IMR-90 (cell line): ENCODE measurements around the gene CDK14. TPM values are rescaled to one million over a fixed set of nuclear protein-coding genes. Genes with fewer than 3 reads are reported as not detected.

Source experiments
- ATAC-seq: fragments of 200-7000 bp; cut with Tn5 transposase; 2 replicates; pipeline ENCODE4 v1.9.1; 2020; ENCODE audit warnings: low read depth, mild to moderate bottlenecking, moderate library complexity
- BruUV-seq: library from RNA; stranded (reverse); fragments of 400-500 nt; replicated peaks from 2 replicates; lab custom pipeline; 2021; lab: Mats Ljungman, UMichigan
- CTCF ChIA-PET: fragments of 300-600 bp; formaldehyde crosslinking; extraction: SDS; loops from one replicate; lab custom pipeline; 2021; ENCODE audit warnings: antibody characterized with exemption; lab: Yijun Ruan, JAX
- POLR2A ChIA-PET: fragments of 300-600 bp; sonication (Branson Sonifier 250); formaldehyde crosslinking; loops from one replicate; lab custom pipeline; 2022; ENCODE audit warnings: antibody characterized with exemption; ENCODE audit not compliant: unreplicated experiment; lab: Charles Lee
- DNase-seq: peaks from one replicate; pipeline ENCODE4 v3.0.0; 2013
- H2AFZ ChIP-seq: replicated peaks from 2 replicates; pipeline ENCODE3; 2013; ENCODE audit warnings: low read length, mild to moderate bottlenecking; ENCODE audit not compliant: poor library complexity
- H2AK5ac ChIP-seq: 2 replicates; pipeline ENCODE4 v1.6.1; 2013; ENCODE audit warnings: low read depth, low read length, inconsistent platforms
- H2AK9ac ChIP-seq: replicated peaks from 2 replicates; pipeline ENCODE3; 2013; ENCODE audit warnings: mild to moderate bottlenecking, low read depth, low read length, moderate library complexity; ENCODE audit not compliant: poor library complexity
- H2BK120ac ChIP-seq: 2 replicates; pipeline ENCODE4 v1.6.1; 2013; ENCODE audit warnings: low read depth, low read length, inconsistent platforms
- H2BK15ac ChIP-seq: 3 replicates; pipeline ENCODE4 v1.6.1; 2013; ENCODE audit warnings: low read depth, low read length, inconsistent platforms
- H2BK20ac ChIP-seq: 2 replicates; pipeline ENCODE4 v1.6.1; 2013; ENCODE audit warnings: low read depth, mild to moderate bottlenecking, inconsistent platforms, low read length, moderate library complexity
- H2BK5ac ChIP-seq: 2 replicates; pipeline ENCODE4 v1.6.1; 2013; ENCODE audit warnings: mild to moderate bottlenecking, low read depth, low read length, inconsistent platforms; ENCODE audit not compliant: poor library complexity, severe bottlenecking
- H3K14ac ChIP-seq: replicated peaks from 2 replicates; pipeline ENCODE4 v1.6.1; 2013; ENCODE audit warnings: low read depth, low read length, inconsistent platforms
- H3K18ac ChIP-seq: 2 replicates; pipeline ENCODE4 v1.6.1; 2013; ENCODE audit warnings: low read depth, low read length, control low read depth
- H3K23ac ChIP-seq: 2 replicates; pipeline ENCODE4 v1.6.1; 2013; ENCODE audit warnings: low read depth, low read length, inconsistent platforms
- H3K27ac ChIP-seq: 2 replicates; pipeline ENCODE4 v1.5.1; 2013; ENCODE audit warnings: mild to moderate bottlenecking, control low read depth, low read length; ENCODE audit not compliant: insufficient read depth
- H3K27me3 ChIP-seq: 2 replicates; pipeline ENCODE4 v1.6.1; 2013; ENCODE audit warnings: low read length; ENCODE audit not compliant: control insufficient read depth, insufficient read depth
- H3K36me3 ChIP-seq: 2 replicates; pipeline ENCODE4 v1.6.1; 2013; ENCODE audit warnings: low read length, mixed read lengths; ENCODE audit not compliant: control insufficient read depth, insufficient read depth
- H3K4ac ChIP-seq: 2 replicates; pipeline ENCODE4 v1.6.1; 2013; ENCODE audit warnings: low read depth, low read length, inconsistent platforms
- H3K4me1 ChIP-seq: 2 replicates; pipeline ENCODE4 v1.6.1; 2013; ENCODE audit warnings: low read length, mixed read lengths; ENCODE audit not compliant: control insufficient read depth, insufficient read depth
- H3K4me2 ChIP-seq: 2 replicates; pipeline ENCODE4 v1.6.1; 2013; ENCODE audit warnings: low read depth, mild to moderate bottlenecking, control low read depth, low read length, moderate library complexity
- H3K4me3 ChIP-seq: 2 replicates; pipeline ENCODE4 v1.5.1; 2013; ENCODE audit warnings: low read depth, mild to moderate bottlenecking, control low read depth, low read length, moderate library complexity; ENCODE audit not compliant: insufficient read depth
- H3K56ac ChIP-seq: 2 replicates; pipeline ENCODE4 v1.6.1; 2013; ENCODE audit warnings: low read length, inconsistent platforms; ENCODE audit not compliant: insufficient read depth; ENCODE audit errors: extremely low read depth
- H3K79me1 ChIP-seq, 2 experiments: 2 replicates each; pipeline ENCODE4 v1.6.1; 2013; ENCODE audit warnings: low read length in 2 of 2, inconsistent platforms in 1 of 2, low read depth in 1 of 2
- H3K9ac ChIP-seq: 2 replicates; pipeline ENCODE4 v1.6.1; 2013; ENCODE audit warnings: low read depth, low read length, control low read depth
- H3K9me1 ChIP-seq: 2 replicates; pipeline ENCODE4 v1.6.1; 2013; ENCODE audit warnings: low read length, inconsistent platforms; ENCODE audit not compliant: insufficient read depth
- H3K9me3 ChIP-seq: 2 replicates; pipeline ENCODE4 v1.6.1; 2013; ENCODE audit warnings: low read length; ENCODE audit not compliant: control insufficient read depth, insufficient read depth
- H4K20me1 ChIP-seq: 2 replicates; pipeline ENCODE4 v1.6.1; 2013; ENCODE audit warnings: low read length, inconsistent platforms; ENCODE audit not compliant: insufficient read depth
- H4K5ac ChIP-seq: 2 replicates; pipeline ENCODE4 v1.6.1; 2013; ENCODE audit warnings: mild to moderate bottlenecking, low read depth, low read length, control low read depth
- H4K8ac ChIP-seq, 2 experiments: 2 replicates each; pipeline ENCODE4 v1.6.1; 2013; ENCODE audit warnings: low read depth in 2 of 2, low read length in 2 of 2, control low read depth in 1 of 2, inconsistent platforms in 1 of 2
- H4K91ac ChIP-seq: 2 replicates; pipeline ENCODE4 v1.6.1; 2013; ENCODE audit warnings: low read depth, low read length, inconsistent platforms; ENCODE audit not compliant: insufficient read depth
- BHLHE40 ChIP-seq: fragments of 150-350 bp; IDR thresholded peaks from 2 replicates; pipeline ENCODE4 v1.6.1; 2016; ENCODE audit warnings: mild to moderate bottlenecking, low read depth, low read length
- CEBPB ChIP-seq: IDR thresholded peaks from 2 replicates; pipeline ENCODE4 v1.6.1; 2012; ENCODE audit warnings: low read depth, low read length, improper control_type of control experiment
- FOS ChIP-seq: fragments of 150-350 bp; IDR thresholded peaks from 2 replicates; pipeline ENCODE4 v1.6.1; 2016; ENCODE audit warnings: low read depth, low read length
- MAFK ChIP-seq: IDR thresholded peaks from 2 replicates; pipeline ENCODE4 v1.6.1; 2012; ENCODE audit warnings: low read depth, low read length, improper control_type of control experiment
- NFE2L2 ChIP-seq: fragments of 150-350 bp; IDR thresholded peaks from 2 replicates; pipeline ENCODE4 v1.6.1; 2016; ENCODE audit warnings: low read depth, mild to moderate bottlenecking, low read length
- POLR2A ChIP-seq: IDR thresholded peaks from 2 replicates; pipeline ENCODE4 v1.6.1; 2012; ENCODE audit warnings: mild to moderate bottlenecking, low read depth, low read length
- RAD21 ChIP-seq: IDR thresholded peaks from 2 replicates; pipeline ENCODE4 v1.6.1; 2012; ENCODE audit warnings: low read length, improper control_type of control experiment
- RCOR1 ChIP-seq: IDR thresholded peaks from 2 replicates; pipeline ENCODE4 v1.6.1; 2012; ENCODE audit warnings: mild to moderate bottlenecking, low read length, improper control_type of control experiment; ENCODE audit not compliant: insufficient replicate concordance
- RFX5 ChIP-seq: IDR thresholded peaks from 2 replicates; pipeline ENCODE4 v1.8.0; 2012; ENCODE audit warnings: low read depth, mild to moderate bottlenecking, low read length, moderate library complexity
- SMC3 ChIP-seq: fragments of 150-350 bp; IDR thresholded peaks from 2 replicates; pipeline ENCODE4 v1.6.1; 2016; ENCODE audit warnings: low read depth, mild to moderate bottlenecking, antibody characterized with exemption, low read length, moderate library complexity
- WGBS, 2 experiments: methylation state at CpG; one replicate each; pipeline versions ENCODE4 v1.1.5 to v1.1.7; 2013; ENCODE audit warnings: missing lambda C conversion rate in 2 of 2; ENCODE audit not compliant: insufficient read length in 1 of 2; ENCODE audit errors: extremely low coverage in 2 of 2; 5-methylcytosine and 5-hydroxymethylcytosine counted together
- dilution Hi-C: fragments of 300-500 bp; cut with HindIII; formaldehyde crosslinking; loops from one replicate; pipeline ENCODE4 v1.14.3; 2018; ENCODE audit warnings: low sequenced_read_pairs; ENCODE audit not compliant: unreplicated experiment
- in situ Hi-C: fragments of 300-500 bp; cut with MboI; formaldehyde crosslinking; loops from 3 replicates; pipeline ENCODE4 v1.14.3; 2019; ENCODE audit warnings: low sequenced_read_pairs, inconsistent platforms, mixed read lengths
- intact Hi-C: fragments of 100-400 bp; cut with micrococcal nuclease; formaldehyde crosslinking; loops from 2 replicates; pipeline ENCODE4 v1.10.0; 2022
- polyA plus RNA-seq, 3 experiments: library from polyadenylated mRNA; depleted of rRNA; stranded (reverse); fragments of >200 nt; gene quantifications; 2 replicates each; pipeline ENCODE4 v1.2.3, GENCODE V29; 2012; ENCODE audit warnings: low replicate concordance in 1 of 3
- total RNA-seq: library from RNA; depleted of rRNA; stranded (reverse); fragments of >200 nt; gene quantifications from 2 replicates; pipeline ENCODE4 v1.2.3, GENCODE V29; 2012
- TF ChIP-seq, protein P1 (sequence below): fragments of 150-350 bp; IDR thresholded peaks from 2 replicates; pipeline ENCODE4 v1.6.1; 2017; ENCODE audit warnings: mild to moderate bottlenecking, antibody characterized with exemption, low read length, low read depth

CDK14 gene
- total and polyA plus RNA-seq, 2 of the 4 experiments (the other 2 are of a cell fraction): 10.1 to 29.6 TPM

- Histone ChIP-seq H3K4me3 (no peak overlapping the region), H3K23ac (no peak overlapping the region), H2AFZ (no peak overlapping the region), H2BK20ac (no peak overlapping the region), H2AK9ac (no peak overlapping the region), H3K56ac (no peak overlapping the region), H4K20me1 (no peaks in the 10 kb centered on the region), H2BK5ac (no peak overlapping the region), H3K27ac (no peak overlapping the region), H3K14ac (no peak overlapping the region), H4K8ac (no peak overlapping the region), H2AK5ac (no peak overlapping the region), H3K27me3 (no peaks in the 10 kb centered on the region), H3K79me1 (no peaks in the 10 kb centered on the region), H3K9me3 (no peaks in the 10 kb centered on the region), H2BK15ac (no peak overlapping the region), H3K4me1 (no peaks in the 10 kb centered on the region), H3K4ac (no peak overlapping the region), H3K9ac (no peak overlapping the region), H3K4me2 (no peak overlapping the region), H4K5ac (no peak overlapping the region), H3K18ac (no peak overlapping the region), H3K36me3 (no peaks in the 10 kb centered on the region), H4K91ac (no peak overlapping the region), H2BK120ac (no peak overlapping the region), H3K9me1 (peaks cover 3% of the 10 kb centered on the region; the same call in 1 of the 2 replicates)
- BruUV-seq: no TSS peak
- POLR2A ChIA-PET: no interaction called here
- no CpG with 5 or more reads among the region's 5 CpGs for WGBS, 2 experiments
- in situ Hi-C loops (no loop called here), intact Hi-C loops (no loop called here), dilution Hi-C loops (no loop called here)
- no peak for TF ChIP-seq RCOR1
- TF ChIP-seq SMC3: no peak
- no peak for TF ChIP-seq MAFK
- TF ChIP-seq BHLHE40: no peak
- no peak for TF ChIP-seq CEBPB
- no peak for TF ChIP-seq FOS
- no peak for TF ChIP-seq RFX5
- no peak for TF ChIP-seq POLR2A
- TF ChIP-seq NFE2L2: no peak
- TF ChIP-seq RAD21: no peak
- TF ChIP-seq, protein P1, sequence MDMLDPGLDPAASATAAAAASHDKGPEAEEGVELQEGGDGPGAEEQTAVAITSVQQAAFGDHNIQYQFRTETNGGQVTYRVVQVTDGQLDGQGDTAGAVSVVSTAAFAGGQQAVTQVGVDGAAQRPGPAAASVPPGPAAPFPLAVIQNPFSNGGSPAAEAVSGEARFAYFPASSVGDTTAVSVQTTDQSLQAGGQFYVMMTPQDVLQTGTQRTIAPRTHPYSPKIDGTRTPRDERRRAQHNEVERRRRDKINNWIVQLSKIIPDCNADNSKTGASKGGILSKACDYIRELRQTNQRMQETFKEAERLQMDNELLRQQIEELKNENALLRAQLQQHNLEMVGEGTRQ: no peak
- peak; percentile 60 for ATAC-seq
- DNase-seq: peak; percentile 61
- CTCF ChIA-PET: interaction anchor here (0.9 kb wide), 1 partner anchor 12 kb away, joined by 4 read pairs; no protein-coding TSS in a partner anchor
These were observed 349.1 kb downstream of the CDK14 start for GRCh38 chr7:90945104-90945787.
